GM23248 (cell line): ENCODE measurements around the gene LRRC1.

Experiments used
- EZH2 ChIP-seq: fragments of 200-600 bp; sonication (generic); IDR thresholded peaks from 2 replicates; pipeline ENCODE4 v1.6.1; 2018; ENCODE audit warnings: antibody characterized with exemption, mild to moderate bottlenecking; ENCODE audit not compliant: insufficient read depth, poor library complexity, severe bottlenecking
- EZH2phosphoT487 ChIP-seq: fragments of 200-600 bp; sonication (generic); IDR thresholded peaks from 2 replicates; pipeline ENCODE4 v1.6.1; 2018; ENCODE audit warnings: antibody characterized with exemption, moderate library complexity, mild to moderate bottlenecking, low read depth; ENCODE audit not compliant: insufficient read depth

- no peak for TF ChIP-seq EZH2
- no peak for TF ChIP-seq EZH2phosphoT487
Observed at GRCh38 chr6:53846250-53846649, 51.4 kb downstream of the LRRC1 start.
